ENCODE measurements around the gene B9D2.

DNA sequence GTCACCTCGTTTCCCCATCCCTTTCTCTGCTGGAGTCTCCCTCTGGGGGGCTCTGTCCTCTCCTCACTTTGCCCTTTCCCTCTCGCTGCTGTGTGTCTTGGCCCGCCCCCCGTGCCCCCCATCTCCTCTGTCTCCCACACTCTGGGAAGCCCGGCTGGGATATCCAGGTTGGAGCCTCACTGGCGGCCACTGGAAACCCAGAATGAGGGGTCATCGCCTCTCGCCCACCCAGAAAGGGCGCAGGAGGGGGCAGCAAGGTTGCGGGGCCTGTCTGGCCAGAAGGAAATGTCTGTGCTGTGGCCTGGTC, 38.4 kb downstream of the B9D2 start:
- TF ChIP-seq CTCF (IDR thresholded peaks at IDR 0.05) (no peak), POLR2A (IDR thresholded peaks at IDR 0.05) (no peak)
